Skeletal muscle cell (primary cell): ENCODE results near the gene PATJ.

Source experiments
- DNase-seq: peaks from one replicate; pipeline ENCODE4 v3.0.0-alpha.2; 2010; ENCODE audit warnings: low read depth
- H3K4me3 ChIP-seq: 2 replicates; pipeline ENCODE4 v1.5.1; 2011; ENCODE audit warnings: low read depth, mild to moderate bottlenecking, control low read depth, low read length, moderate library complexity

Gene PATJ

DNA sequence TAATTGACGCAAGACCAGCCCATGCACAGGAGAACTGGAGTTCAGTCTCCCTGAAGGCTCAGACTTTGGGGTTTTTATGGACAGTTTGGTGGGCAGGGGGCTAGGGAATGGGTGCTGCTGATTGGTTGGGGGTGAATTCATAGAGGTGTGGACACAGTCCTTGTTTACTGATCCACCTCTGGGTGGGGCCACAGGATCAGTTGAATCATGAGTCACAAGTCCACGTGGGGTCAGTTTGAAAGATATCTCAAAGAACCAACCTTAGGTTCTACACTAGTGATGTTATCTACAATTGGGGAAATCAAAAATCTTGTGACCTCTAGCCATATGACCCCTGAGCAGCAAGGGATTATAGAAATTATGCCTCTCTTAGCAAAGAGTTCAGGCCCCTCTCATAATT, 324.4 kb downstream of the PATJ start:
- DNase-seq = no peak
- H3K4me3 ChIP-seq = no peak overlapping the region

GRCh38 chr1:62068416-62068843, 326.1 kb downstream of the PATJ start:
- H3K4me3 ChIP-seq = no peak overlapping the region
- DNase-seq = no peak

DNA sequence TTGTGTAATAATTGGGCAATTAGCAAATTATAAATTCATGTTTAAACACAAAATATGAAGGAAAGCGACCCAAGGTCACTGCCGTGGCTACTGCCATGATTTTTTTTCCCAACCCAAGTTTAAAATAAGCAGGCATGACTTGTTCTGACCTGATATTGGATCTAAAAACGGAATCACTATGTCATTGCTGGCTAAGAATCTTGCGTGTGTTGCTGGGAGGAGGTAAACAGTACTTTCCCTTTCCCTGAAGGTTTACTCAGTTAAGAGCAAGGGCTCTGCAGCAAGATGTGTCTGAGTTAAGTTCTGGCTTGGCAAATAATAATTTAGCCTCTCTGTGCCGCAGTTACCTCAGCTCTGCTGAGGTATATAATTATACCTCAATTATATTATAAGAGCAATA, 326.7 kb downstream of the PATJ start:
- no peak for DNase-seq
- no peak overlapping the region for H3K4me3 ChIP-seq

DNA sequence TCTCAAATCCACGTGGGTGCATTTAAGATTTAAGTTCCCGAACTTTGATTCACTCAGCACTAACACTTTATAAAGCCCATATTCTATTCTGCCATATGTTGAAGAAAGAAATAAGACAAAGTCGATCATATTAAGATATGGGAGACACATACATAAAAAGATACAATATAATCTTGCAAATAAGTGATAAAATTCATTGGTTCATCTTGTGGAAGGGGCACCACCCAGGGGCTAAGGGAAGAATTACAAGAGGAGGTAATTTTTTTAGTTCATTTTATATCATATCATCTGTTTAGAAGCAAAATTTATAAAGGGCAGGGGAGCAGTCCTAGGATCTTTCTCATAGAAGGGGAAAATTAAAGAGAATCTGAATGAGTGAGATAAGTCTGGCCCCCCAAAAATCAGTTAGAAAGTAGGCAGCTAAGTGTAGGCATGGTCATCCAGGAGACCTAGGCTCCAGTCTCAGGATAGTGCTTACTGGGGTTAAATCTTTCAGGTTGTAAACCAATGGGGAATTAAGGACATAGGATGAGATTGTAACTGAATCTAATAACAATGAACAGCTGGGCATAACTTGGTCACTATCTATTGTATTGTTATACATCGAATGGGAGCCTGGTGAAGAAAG, 328.2 kb downstream of the PATJ start:
- no peak for DNase-seq
- H3K4me3 ChIP-seq = no peak overlapping the region

- no peak overlapping the region for H3K4me3 ChIP-seq
- DNase-seq = no peak
Observed at GRCh38 chr1:62071695-62072094, 329.4 kb downstream of the PATJ start.

- peak; percentile 79 for DNase-seq
- H3K4me3 ChIP-seq = no peak overlapping the region
Observed at GRCh38 chr1:62076286-62076685, 334.0 kb downstream of the PATJ start.

GRCh38 chr1:62077821-62078220, 335.5 kb downstream of the PATJ start:
- DNase-seq = no peak
- H3K4me3 ChIP-seq = no peak overlapping the region

DNA sequence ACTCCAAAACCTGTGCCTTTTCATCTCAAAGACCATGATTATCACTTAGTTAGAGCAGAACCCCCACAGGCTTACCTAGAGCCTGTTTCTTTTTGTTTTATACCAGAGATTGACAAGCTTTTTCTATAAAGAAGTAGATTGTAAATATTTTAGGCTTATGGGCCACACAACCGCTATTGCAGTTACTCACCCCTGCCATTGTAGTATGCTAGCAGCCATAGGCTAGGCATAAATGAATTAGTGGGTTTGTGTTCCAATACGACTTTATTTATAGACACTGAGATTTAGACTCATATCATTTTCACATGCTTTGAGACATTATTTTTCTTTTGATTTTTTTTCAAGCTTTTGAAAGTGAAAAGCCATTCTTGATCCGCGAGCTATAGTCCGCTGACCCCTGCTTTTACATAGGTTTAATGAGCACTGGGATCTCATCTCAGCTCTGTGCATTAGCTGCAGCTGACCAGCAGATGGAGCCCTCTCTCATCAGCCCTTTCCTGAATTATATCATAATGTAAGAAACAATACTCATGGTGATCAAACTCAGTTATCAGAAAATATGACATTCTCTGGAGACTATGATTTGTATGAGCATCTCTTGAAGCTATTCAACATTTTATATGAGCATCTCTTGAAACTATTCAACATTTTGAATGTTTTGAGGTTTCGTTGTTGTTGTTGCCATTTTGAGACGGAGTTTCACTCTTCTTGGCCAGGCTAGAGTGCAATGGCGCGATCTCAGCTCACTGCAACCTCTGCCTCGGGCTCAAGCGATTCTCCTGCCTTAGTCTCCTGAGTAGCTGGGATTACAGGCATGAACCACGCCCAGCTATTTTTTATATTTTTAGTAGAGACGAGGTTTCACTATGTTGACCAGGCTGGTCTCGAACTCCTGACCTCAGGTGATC, 340.4 kb downstream of the PATJ start:
- H3K4me3 ChIP-seq = no peak overlapping the region
- DNase-seq = no peak

GRCh38 chr1:62084310-62084890, 342.1 kb downstream of the PATJ start:
- DNase-seq = no peak
- no peak overlapping the region for H3K4me3 ChIP-seq

GRCh38 chr1:62088439-62088838, 346.2 kb downstream of the PATJ start:
- no peak overlapping the region for H3K4me3 ChIP-seq
- no peak for DNase-seq

- no peak overlapping the region for H3K4me3 ChIP-seq
- DNase-seq = no peak
Observed at GRCh38 chr1:62089570-62089969, 347.3 kb downstream of the PATJ start.

GRCh38 chr1:62090016-62090415, 347.7 kb downstream of the PATJ start:
- DNase-seq = no peak
- H3K4me3 ChIP-seq = no peak overlapping the region

DNA sequence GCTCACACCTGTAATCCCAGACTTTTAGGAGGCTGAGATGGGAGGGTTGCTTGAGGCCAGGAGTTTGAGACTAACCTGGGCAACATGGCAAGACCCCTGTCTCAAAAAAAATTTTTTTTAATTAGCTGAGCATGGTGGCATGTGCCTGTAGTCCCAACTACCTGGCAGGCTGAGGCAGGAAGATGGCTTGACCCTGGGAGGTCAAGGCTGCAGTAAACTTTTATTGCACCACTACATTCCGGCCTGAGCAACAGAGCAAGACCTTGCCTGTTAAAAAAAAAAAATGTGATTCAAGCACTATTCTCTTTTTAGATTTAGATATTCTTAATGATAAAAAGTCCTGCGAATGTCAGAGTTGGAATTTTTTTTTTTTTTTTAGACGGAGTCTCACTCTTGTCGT, 349.8 kb downstream of the PATJ start:
- no peak overlapping the region for H3K4me3 ChIP-seq
- DNase-seq = no peak

DNA sequence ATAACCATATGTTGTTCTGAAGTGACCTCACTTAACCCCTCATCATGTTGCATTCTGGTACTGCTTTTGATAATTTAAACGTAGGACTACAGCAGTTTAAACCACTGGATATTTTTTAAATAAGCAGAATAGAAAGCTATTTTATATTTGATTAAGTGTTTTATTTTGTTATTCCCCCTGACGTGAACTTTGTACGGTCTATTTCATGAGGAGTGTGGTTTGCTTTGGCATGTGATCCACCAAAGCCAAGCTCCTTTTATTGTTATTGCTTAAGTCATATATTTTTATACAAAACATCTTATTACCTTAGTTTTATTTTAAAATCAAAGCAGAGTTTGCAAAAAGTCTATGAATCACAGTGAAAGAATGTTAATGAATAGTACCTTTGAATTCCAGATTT, 351.0 kb downstream of the PATJ start:
- no peak overlapping the region for H3K4me3 ChIP-seq
- DNase-seq = no peak

DNA sequence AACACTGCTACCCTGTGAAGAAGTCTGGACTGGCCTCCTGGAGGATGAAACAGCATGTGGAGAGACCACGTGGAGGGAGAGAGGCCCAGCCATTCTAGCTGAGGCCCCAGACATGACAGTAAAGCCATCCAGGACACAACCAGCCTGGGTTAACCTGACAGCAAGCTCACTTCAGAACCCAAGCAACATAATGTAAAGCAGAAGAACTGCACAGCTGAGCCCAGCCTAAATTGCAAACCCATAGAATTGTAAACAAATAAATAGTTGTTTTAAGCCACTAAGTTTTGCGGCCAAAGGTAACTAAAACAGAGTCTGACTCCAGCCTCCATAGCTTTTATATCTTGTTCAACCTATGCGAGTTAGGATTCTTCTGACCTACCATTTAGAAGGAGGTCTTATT, 355.2 kb downstream of the PATJ start:
- no peak for DNase-seq
- no peak overlapping the region for H3K4me3 ChIP-seq

DNA sequence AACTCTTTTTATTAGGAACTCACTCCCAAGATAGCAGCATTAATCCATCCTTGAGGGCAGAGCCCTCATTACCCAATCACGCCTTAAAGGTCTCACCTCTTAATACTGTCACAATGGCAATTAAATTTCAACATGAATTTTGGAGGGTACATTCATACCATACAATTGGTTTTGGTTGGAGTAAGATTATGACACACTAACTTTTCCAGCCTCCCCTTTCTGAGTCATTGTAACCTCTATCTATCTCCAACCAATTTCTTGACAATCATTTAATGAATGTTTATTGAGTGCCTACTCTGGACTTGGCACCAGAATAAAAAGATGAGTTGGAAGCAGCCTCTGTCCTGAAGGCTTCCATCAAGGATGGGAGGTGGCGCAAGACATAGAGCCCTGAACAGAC, 358.2 kb downstream of the PATJ start:
- DNase-seq = no peak

GRCh38 chr1:62103846-62104245, 361.6 kb downstream of the PATJ start:
- H3K4me3 ChIP-seq = no peak overlapping the region
- no peak for DNase-seq

More for the DNA sequence above, 358.2 kb downstream of the PATJ start:
- H3K4me3 ChIP-seq = no peak overlapping the region

DNA sequence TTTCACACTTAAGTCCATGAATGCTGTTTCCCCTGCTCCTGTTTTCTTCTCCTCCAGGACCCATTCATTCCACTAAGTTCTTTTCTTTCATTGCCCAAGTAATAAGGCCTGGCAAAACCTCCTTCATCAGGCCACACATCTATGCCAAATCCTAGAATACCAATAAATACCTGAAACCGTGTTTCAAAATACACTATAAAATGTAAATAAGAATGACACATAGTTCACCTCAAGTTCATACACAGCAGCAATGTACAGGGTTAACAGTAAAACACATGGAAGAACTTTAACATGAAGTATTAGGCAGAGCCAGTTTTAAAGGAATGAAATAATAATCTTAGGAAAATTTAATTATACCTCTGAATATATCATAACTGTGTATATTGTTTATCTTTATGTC, 365.6 kb downstream of the PATJ start:
- DNase-seq = no peak
- no peak overlapping the region for H3K4me3 ChIP-seq

GRCh38 chr1:62109124-62109523, 366.8 kb downstream of the PATJ start:
- no peak overlapping the region for H3K4me3 ChIP-seq
- no peak for DNase-seq

DNA sequence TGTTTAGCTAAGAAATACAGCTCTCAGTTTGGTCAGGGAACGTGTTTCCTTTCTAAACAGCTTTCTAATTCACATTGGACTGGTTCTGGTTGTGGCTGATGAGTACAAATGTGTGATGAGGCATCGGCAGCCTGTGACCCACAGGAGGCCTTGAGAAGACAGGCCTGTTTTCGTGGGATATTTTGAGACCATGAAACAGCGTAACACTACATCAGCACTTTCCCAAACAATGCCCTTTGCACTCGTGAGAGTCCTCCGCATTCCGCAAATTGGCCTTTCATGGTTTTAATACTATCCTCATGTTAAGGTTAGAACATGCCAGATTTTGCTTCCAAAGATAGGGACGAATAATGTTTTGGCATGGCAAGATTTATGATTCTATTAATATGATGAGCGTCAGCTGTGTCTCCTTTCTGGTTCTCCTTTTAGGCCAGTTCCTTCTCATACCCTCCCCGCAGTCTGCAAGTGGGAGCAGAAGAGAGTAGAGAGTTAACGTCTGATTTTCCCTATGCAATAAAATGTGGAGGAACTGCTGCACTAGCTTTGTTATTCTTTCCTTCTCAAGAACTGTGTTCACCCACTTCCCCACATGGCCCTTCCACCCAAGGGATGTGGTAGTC, 368.0 kb downstream of the PATJ start:
- no peak for DNase-seq
- no peak overlapping the region for H3K4me3 ChIP-seq
